Fibroblast of the aortic adventitia (primary cell): ENCODE results near the gene INSR. TPM values are rescaled to one million over a fixed set of nuclear protein-coding genes. Genes with fewer than 3 reads are reported as not detected.

ENCODE experiments used
- DNase-seq: peaks from one replicate; pipeline ENCODE4 v3.0.0-alpha.2; 2010; ENCODE audit warnings: low read depth
- H3K4me3 ChIP-seq: 2 replicates; pipeline ENCODE4 v1.5.1; 2011; ENCODE audit warnings: low read depth, mild to moderate bottlenecking, control low read depth, low read length, moderate library complexity
- CTCF ChIP-seq: IDR thresholded peaks from 2 replicates; pipeline ENCODE4 v1.5.1; 2011; ENCODE audit warnings: mild to moderate bottlenecking, low read length, control low read depth, inconsistent platforms; ENCODE audit not compliant: insufficient read depth
- total RNA-seq: library from RNA; depleted of rRNA; stranded (reverse); fragments of >200 nt; gene quantifications from 2 replicates; pipeline ENCODE4 v1.2.3, GENCODE V29; 2012; ENCODE audit warnings: low replicate concordance

INSR gene
- 13.2 and 30.3 TPM in 2 replicates for total RNA-seq

DNA sequence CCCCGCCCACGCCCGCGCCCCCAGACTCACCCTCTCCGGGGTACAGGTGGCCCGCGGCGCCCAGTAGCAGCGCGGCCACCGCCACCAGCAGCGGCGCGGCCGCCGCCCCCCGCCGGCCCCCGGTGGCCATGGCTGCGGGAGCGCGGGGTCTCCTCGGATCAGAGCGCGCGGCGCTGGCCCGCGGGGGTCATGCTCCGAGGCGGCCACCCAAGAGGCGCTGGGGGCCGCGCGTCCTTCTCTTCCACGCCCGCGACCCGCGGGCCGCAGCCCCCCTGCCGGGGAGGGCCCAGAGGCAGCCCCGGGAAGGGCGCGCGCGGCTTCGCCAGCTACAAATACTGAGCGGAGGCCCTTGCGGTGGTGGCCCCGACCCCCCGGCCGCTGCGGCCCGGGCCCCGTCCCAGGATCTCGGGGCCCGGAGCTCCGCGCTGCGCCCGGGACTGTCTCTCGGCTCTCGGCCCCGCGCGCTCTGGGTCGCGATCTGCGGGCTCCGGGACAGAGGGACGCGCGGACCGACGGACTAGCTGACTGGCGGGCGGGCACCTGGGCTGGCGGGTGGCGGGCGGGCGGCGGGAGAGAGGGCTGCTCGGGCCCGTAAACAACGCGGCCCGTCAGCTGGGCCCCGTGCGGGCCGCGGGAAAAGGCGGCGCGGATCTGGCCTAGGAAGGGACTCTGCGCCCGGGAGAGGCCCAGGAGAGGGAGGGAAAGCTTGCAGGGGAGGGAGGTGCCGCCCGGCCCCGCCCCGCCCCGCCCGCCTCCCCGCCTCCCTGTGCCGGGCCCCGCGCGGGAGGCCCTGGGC, at the start of gene INSR:
Gene INSR (minus strand): TSS at position 653 of the 796 bp plus-strand sequence. CDS start 523 bp downstream, at position 130.
- H3K4me3 ChIP-seq, result peak within 1 kb of the TSS; percentile 79
- peak; percentile 88 for DNase-seq
- TF ChIP-seq CTCF, result no peak

- TF ChIP-seq CTCF, result no peak
- H3K4me3 ChIP-seq, result no peak overlapping the region
- no peak for DNase-seq
Observed at GRCh38 chr19:7342143-7342542, 47.9 kb upstream of the INSR start.

DNA sequence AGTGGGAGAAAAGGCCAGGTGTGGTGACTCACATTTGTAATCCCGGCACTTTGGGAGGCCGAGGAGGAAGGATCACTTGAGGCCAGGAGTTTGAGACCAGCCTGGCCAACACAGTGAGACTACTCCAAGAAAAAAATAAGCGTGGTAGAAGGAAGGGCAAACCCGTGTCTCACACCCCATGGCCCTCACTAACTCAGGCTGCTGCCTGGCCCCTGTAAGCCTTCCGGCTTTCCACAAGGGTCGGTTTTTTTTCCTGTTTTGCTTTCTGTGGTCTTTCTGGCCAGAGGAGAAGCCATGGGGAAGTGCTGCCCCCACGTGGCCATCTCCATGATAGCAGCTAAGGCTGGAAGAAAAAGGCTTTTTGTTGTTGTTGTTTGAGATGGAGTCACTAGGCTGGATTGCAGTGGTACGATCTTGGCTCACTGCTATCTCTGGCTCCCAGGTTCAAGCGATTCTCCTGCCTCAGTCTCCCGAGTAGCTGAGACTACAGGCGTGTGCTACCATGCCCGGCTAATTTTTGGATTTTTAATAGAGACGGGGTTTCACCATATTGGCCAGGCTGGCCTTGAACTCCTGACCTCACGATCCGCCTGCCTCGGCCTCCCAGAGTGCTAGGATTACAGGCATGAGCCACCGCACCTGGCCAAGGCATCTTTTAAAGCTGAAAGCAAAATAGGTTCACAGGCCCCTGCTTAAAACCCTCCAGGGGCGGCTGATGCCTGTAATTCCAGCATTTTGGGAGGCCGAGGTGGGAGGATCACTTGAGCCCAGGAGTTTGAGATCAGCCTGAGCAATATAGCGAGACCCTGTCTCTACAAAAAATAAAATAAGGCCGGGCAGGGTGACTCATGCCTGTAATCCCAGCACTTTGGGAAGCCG, 47.0 kb upstream of the INSR start:
- H3K4me3 ChIP-seq, result no peak overlapping the region
- DNase-seq, result peak; percentile 82
- peak; percentile 97 for TF ChIP-seq CTCF

GRCh38 chr19:7337380-7338194, 43.4 kb upstream of the INSR start:
- no peak for DNase-seq
- H3K4me3 ChIP-seq, result no peak overlapping the region
- no peak for TF ChIP-seq CTCF

DNA sequence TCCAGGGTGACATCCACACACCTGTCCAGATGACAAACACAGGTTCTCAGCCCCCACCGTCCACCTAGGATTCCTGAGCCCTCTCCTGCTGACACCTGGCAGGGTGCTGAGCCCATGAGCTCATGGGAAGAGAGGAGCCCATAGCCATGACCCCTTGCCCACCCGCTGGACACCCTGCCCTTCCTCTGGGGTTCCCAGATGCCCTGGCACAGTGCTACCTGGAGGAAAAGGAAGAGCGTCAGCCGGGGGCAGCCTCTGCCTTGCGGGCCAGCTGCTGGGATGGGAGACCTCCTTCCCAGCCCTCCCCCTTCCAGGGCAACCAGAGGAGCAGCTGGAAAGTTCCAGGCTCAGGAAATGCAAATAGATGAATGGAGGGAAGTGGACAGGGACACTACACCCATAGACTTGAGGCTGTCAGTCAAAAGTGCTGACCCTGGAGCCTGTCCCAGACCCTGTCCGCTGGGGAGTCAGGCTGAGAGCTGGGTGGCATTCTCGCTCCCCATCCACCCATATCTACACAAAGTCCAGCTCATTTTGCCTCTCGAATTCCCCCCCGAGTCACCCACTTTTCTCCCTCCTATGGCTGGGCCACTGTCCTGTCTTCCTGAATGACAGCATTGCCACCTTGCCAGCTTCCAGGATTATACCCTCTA, 42.2 kb upstream of the INSR start:
- no peak for TF ChIP-seq CTCF
- no peak overlapping the region for H3K4me3 ChIP-seq
- no peak for DNase-seq
